ENCODE data around the gene PCNX4.
"Not testable (repeated sequence)": the region's sequence is repeated elsewhere in the genome, so short reads cannot be mapped to it uniquely, and the experiment has no call there.

PCNX4 gene

DNA sequence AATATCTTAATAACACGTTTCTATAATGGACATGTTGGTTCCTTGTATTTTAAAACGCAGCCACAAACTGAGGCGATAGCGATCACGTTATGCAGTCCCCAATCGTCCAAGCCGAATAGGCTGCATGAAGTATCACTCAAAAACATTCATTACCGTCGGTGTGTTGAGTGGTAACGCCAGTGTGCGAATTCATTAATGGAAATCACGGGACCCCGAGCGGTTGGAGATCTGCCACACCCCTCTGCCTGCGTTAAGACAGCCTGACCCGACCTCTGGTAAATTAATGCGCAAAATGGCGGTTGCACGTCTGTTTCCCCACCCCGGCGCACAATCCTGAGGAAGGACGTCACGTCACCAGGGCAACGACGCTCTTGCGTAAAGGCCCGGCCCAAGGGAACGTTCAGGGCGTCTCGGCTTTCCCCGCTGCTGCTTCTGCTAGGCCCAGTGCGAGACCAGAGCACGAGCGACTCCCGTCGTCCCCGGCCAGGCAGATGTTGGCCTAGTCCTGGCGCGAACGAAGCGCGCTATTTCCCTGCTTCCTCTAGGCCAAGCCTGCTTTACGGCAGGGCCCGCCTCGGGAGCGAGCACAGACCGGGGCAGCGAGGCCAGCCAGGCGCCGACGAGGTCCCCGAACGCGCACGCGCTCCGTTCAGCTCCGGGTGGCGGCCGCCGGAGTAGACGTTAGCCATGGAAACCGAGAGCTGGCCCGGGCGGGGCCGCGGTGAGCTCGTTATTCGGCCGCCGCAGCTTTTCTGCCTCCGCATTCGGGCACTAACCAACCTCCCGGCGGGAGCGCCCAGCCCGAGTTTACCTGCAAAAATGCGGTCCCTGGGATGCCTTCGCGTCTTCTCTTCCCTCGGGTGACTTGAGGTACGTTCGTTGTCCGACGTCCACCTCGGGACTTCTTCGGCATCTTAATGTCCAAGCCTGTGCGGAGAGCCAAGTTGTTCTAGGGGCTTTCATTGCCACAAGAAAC, at the start of gene PCNX4:
PCNX4 (plus strand) TSS at position 374 of the 976 bp plus-strand sequence. CDS start 15,716 bp downstream, outside the sequence.
- peak; percentile 100 for FAIRE-seq
- peak; percentile 99 for DNase-seq (ENCODE audit: insufficient read length, low spot score)

DNA sequence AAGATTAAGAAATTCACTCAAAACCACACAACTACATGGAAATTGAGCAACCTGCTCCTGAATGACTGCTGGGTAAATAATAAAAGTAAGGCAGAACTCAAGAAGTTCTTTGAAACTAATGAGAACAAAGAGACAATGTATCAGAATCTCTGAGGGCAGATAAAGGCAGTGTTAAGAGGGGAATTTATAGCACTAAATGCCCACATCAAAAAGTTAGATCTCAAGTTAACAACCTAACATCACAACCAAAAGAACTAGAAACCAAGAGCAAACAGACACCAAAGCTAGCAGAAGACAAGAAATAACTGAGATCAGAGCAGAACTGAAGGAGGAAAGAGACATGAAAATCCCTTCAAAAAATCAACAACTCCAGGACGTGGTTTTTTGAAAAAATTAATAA, 43.7 kb upstream of the PCNX4 start:
- not testable (repeated sequence) for FAIRE-seq; DNase-seq (ENCODE audit: insufficient read length, low spot score)

DNA sequence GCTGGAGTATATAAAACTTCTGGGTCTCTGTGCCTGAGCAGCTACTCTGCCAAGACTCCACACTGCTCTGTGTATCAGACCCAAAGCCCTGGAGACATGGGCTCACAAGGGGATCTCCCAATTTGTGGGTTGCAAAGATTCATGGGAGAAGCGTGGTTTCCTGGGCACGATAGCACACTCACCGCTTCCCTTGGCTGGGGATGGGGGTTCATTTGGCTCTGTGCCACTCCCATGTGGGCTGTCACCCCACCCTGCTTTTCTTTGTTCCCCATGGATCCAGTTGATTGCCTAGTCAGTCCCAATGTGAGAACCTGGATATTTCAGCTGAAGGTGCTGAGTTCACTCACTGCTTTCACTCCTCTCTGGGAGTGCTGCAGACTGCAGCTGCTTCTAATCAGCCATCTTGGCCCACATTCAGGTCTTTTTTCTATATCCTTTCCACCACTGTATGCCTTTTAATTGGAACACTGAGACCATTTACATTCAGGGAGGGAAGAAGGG, 40.0 kb upstream of the PCNX4 start:
- peak; percentile 58 for FAIRE-seq
- DNase-seq (ENCODE audit: insufficient read length, low spot score): no peak

GRCh38 chr14:60058087-60058486, 33.6 kb upstream of the PCNX4 start:
- no peak for DNase-seq (ENCODE audit: insufficient read length, low spot score)
- FAIRE-seq: peak; percentile 38

DNA sequence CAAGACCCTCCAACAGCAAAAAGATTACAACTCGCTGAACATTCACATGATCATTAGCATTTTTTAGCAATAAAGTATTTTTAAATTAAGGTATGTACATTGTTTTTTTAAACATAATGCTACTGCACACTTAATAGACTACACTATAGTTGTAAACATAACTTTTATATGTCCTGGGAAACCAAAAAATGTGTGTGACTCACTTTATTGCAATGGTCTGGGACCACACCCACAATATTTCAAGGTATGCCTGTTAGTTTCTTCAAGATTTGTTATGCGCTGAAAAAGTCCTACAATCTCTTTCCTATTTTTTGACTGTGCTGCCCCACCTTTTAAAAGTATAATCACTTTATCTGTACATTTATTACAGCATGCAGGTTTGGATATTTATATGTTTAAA, 30.4 kb upstream of the PCNX4 start:
- DNase-seq (ENCODE audit: insufficient read length, low spot score): no peak
- no peak for FAIRE-seq

GRCh38 chr14:60064491-60065072, 27.1 kb upstream of the PCNX4 start:
- peak; percentile 58 for FAIRE-seq
- peak; percentile 71 for DNase-seq (ENCODE audit: insufficient read length, low spot score)

DNA sequence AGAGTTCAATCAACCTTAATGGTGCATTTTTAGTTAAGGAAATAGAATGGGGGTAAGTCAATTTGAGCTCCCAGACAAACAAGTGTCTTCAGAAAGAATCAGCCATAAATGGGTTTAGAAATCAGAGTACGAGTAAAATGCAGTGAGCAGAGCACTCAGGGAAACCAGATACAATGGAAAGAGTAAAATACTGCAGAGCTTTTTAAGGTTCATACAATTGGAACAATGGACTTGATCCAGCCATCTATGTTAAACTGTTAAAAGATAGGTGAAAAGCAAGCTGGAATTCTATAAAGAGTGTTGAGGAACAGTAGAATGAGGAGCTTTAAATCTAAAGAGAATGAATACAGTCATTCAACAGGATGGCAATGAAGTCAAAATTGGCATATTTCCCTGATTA, 23.8 kb upstream of the PCNX4 start:
- DNase-seq (ENCODE audit: insufficient read length, low spot score) (no peak), FAIRE-seq (peak; percentile 81)

- FAIRE-seq (peak; percentile 20), DNase-seq (ENCODE audit: insufficient read length, low spot score) (no peak)
These were observed 12.0 kb upstream of the PCNX4 start for GRCh38 chr14:60079723-60080122.

- DNase-seq (ENCODE audit: insufficient read length, low spot score) (no peak), FAIRE-seq (no peak)
These were observed 6.6 kb upstream of the PCNX4 start for GRCh38 chr14:60085085-60085484.

DNA sequence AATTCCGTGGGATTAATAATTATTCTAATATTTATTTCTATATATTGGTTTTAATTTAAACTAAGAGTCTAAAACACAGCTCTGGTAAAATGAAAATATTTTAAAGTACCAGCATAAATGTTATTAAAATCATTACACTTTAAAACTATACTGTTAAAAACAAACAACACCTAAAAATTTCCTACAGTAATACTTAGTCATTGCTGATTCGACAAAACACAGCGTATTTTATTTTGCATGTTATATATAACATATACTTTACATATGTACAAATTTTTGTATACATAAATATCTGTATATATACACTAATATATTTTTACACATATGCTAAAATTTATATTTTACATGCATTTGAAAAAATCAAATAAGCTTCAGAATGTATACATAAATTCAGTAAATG, 6.0 kb upstream of the PCNX4 start:
- FAIRE-seq: no peak
- no peak for DNase-seq (ENCODE audit: insufficient read length, low spot score)

- FAIRE-seq (peak; percentile 87), DNase-seq (ENCODE audit: insufficient read length, low spot score) (no peak)
These were observed 4.1 kb upstream of the PCNX4 start for GRCh38 chr14:60087668-60088067.

DNA sequence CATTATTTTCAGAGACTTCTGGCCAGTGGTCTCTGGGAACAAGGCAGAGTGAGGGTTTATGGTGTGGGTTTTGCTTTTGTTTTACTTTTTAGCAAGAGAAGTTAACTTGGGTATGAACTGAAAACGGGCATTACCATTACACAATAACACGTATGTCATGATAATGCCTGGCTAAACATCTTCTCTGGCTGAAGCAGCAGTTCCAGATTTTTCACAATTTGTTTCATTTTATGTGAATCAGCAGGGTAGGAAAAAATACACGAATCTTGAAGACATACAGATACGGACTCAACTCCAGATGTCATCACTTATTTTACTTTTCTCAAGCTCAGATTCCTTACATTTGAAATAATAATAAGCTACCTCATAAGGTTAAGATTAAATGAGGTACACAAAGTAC, 2.5 kb upstream of the PCNX4 start:
- FAIRE-seq (peak; percentile 83), DNase-seq (ENCODE audit: insufficient read length, low spot score) (no peak)

- no peak for FAIRE-seq
These were observed 731 bp upstream of the PCNX4 start for GRCh38 chr14:60090864-60091519.

GRCh38 chr14:60092526-60092920, 800 bp downstream of the PCNX4 start:
- DNase-seq (ENCODE audit: insufficient read length, low spot score) (peak; percentile 44), FAIRE-seq (no peak)

More at GRCh38 chr14:60090864-60091519, 731 bp upstream of the PCNX4 start:
- peak; percentile 75 for DNase-seq (ENCODE audit: insufficient read length, low spot score)

GRCh38 chr14:60093080-60093479, 1.4 kb downstream of the PCNX4 start:
- DNase-seq (ENCODE audit: insufficient read length, low spot score): no peak
- FAIRE-seq: no peak

GRCh38 chr14:60093606-60094005, 1.9 kb downstream of the PCNX4 start:
- FAIRE-seq (no peak), DNase-seq (ENCODE audit: insufficient read length, low spot score) (no peak)

GRCh38 chr14:60094306-60094897, 2.7 kb downstream of the PCNX4 start:
- FAIRE-seq (peak; percentile 100), DNase-seq (ENCODE audit: insufficient read length, low spot score) (peak; percentile 78)

DNA sequence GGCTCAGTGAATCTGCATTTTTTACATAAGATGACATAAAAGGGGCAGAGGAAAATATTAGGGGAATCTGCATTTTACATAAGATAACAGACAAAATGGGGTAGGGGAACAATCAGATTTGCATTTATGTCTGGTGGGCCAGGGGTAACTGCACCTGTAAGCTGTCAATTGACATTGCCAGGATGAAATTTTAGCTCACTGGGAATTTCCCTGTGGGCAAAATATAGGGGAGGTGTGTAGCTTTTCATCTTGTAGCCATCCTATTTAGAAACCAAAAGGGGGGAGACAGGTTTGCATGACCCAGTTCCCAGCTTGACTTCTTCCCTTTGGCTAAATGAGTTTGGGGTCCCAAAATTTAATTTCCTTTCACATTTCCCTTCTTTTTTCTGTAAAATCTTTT, 3.5 kb downstream of the PCNX4 start:
- peak; percentile 62 for FAIRE-seq
- no peak for DNase-seq (ENCODE audit: insufficient read length, low spot score)

DNA sequence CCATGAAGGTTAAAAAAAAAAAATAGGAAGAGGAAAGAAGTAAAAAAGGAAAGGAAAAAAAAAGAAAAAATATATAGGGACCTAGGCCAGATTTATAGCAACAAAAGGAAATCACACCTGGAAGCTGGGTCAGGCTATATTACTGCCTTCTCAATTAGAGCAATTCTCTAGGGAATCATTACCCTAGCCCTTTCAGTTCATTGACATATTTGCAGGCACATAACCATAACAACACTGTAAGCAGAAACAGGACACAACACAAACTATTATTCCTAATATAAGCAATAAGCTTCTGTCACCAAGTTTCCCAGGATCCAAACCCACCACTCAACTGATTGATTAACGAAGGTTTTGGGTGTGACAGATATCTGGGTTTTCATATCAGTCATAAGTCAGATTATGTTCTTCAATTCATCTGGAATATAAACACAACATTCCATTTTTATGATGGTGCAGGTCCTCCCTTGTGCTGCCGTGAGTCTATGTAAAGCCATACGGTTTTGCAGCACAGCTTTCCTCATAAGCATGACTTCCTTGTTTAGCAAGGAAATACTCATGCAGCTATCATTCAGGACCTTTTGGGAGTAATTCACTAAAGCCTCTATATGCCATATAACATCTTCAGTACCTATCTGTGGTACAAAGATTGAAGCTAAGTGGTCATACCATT, 4.2 kb downstream of the PCNX4 start:
- DNase-seq (ENCODE audit: insufficient read length, low spot score): peak; percentile 42
- peak; percentile 99 for FAIRE-seq

GRCh38 chr14:60097974-60098373, 6.3 kb downstream of the PCNX4 start:
- no peak for DNase-seq (ENCODE audit: insufficient read length, low spot score)
- peak; percentile 98 for FAIRE-seq
